ENCODE results near the gene CEP112.

GRCh38 chr17:65665966-65666365 is 526.0 kb downstream of the CEP112 start:
- no peak for TF ChIP-seq BHLHE40 (IDR thresholded peaks at IDR 0.05; ENCODE audit: low read depth, low read length)
- TF ChIP-seq CHD1 (IDR thresholded peaks at IDR 0.05; ENCODE audit: low read depth, low read length) = no peak
- TF ChIP-seq RAD21 (IDR thresholded peaks at IDR 0.05; ENCODE audit: low read length) = no peak
- no peak for TF ChIP-seq CTCF (conservative IDR thresholded peaks at IDR 0.05; ENCODE audit: low read depth, low read length)
- TF ChIP-seq RCOR1 (IDR thresholded peaks at IDR 0.05; ENCODE audit: insufficient replicate concordance, low read length) = no peak
- no peak for TF ChIP-seq POLR2A (IDR thresholded peaks at IDR 0.05; ENCODE audit: low read depth, low read length)
- no peak for TF ChIP-seq RFX5 (IDR thresholded peaks at IDR 0.05; ENCODE audit: low read depth, low read length)
- no peak for TF ChIP-seq MAZ (IDR thresholded peaks at IDR 0.05; ENCODE audit: borderline replicate concordance, low read depth, low read length)
- no peak for TF ChIP-seq CEBPB (IDR thresholded peaks at IDR 0.05; ENCODE audit: low read depth, low read length)
- TF ChIP-seq FOS (IDR thresholded peaks at IDR 0.05; ENCODE audit: low read depth, low read length) = no peak

All from IMR-90 (cell line).